GM12878 (cell line): Measurements from ENCODE around the gene RALGAPB.

Source experiments
- POLR2AphosphoS5 ChIP-seq: IDR thresholded peaks from 2 replicates; pipeline ENCODE4 v1.6.1; 2011; ENCODE audit warnings: mild to moderate bottlenecking, low read length, inconsistent platforms
- SMARCA5 ChIP-seq: fragments of 450-650 bp; IDR thresholded peaks from 2 replicates; pipeline ENCODE4 v1.6.1; 2017; ENCODE audit warnings: mild to moderate bottlenecking
- TCF3 ChIP-seq: IDR thresholded peaks from 2 replicates; pipeline ENCODE4 v1.6.1; 2012; ENCODE audit warnings: low read depth, mild to moderate bottlenecking, low read length, borderline replicate concordance; ENCODE audit not compliant: insufficient read depth
- ZZZ3 ChIP-seq: IDR thresholded peaks from 2 replicates; pipeline ENCODE4 v1.6.1; 2011; ENCODE audit warnings: low read depth; ENCODE audit not compliant: control insufficient read depth, insufficient read length
- TF ChIP-seq, protein P1 (sequence below), 3 experiments: IDR thresholded peaks in 2 of 3; conservative IDR thresholded peaks in 1 of 3; 2 replicates each; pipeline ENCODE4 v1.5.1; 2011; ENCODE audit warnings: low read depth in 3 of 3, low read length in 3 of 3, mild to moderate bottlenecking in 3 of 3, control low read depth in 2 of 3, moderate library complexity in 2 of 3, inconsistent platforms in 1 of 3, mixed read lengths in 1 of 3; ENCODE audit not compliant: control insufficient read depth in 2 of 3, insufficient read depth in 1 of 3; ENCODE audit errors: extremely low read depth in 1 of 3
- TF ChIP-seq, protein P2 (sequence below): IDR thresholded peaks from 2 replicates; pipeline ENCODE4 v1.6.1; 2012; ENCODE audit warnings: low read depth, low read length, improper control_type of control experiment

DNA sequence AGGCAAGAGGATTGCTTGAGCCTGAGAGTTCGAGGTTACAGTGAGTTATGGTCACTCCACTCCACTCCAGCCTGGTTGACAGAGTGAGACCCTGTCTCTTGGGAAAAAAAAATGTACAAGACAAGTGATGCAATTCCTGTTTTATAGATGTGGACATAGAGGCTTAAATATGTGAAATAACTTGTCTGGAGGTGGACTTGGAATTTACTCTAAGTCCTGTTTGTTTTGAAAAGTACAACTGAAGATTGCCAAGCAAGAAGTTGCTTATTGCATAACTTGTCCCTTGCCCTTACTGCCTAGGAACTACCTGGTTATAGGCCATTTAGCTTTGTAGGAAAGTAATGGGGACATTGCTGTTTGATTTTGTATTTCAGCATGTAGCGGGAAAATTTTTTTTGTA lies 82.3 kb downstream of the RALGAPB start:
- TF ChIP-seq POLR2AphosphoS5 (no peak), TCF3 (no peak), SMARCA5 (no peak), ZZZ3 (no peak)
- TF ChIP-seq, protein P1, sequence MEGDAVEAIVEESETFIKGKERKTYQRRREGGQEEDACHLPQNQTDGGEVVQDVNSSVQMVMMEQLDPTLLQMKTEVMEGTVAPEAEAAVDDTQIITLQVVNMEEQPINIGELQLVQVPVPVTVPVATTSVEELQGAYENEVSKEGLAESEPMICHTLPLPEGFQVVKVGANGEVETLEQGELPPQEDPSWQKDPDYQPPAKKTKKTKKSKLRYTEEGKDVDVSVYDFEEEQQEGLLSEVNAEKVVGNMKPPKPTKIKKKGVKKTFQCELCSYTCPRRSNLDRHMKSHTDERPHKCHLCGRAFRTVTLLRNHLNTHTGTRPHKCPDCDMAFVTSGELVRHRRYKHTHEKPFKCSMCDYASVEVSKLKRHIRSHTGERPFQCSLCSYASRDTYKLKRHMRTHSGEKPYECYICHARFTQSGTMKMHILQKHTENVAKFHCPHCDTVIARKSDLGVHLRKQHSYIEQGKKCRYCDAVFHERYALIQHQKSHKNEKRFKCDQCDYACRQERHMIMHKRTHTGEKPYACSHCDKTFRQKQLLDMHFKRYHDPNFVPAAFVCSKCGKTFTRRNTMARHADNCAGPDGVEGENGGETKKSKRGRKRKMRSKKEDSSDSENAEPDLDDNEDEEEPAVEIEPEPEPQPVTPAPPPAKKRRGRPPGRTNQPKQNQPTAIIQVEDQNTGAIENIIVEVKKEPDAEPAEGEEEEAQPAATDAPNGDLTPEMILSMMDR (IDR thresholded peaks at IDR 0.05 in 2 of 3, conservative IDR thresholded peaks at IDR 0.05 in 1 of 3; ENCODE audit: control insufficient read depth in 2 of 3, extremely low read depth in 1 of 3, insufficient read depth in 1 of 3, low read depth in 3 of 3, low read length in 3 of 3) = no peak
- TF ChIP-seq, protein P2, sequence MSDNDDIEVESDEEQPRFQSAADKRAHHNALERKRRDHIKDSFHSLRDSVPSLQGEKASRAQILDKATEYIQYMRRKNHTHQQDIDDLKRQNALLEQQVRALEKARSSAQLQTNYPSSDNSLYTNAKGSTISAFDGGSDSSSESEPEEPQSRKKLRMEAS = no peak
